Ramos (cell line): ENCODE data around the gene FAM193A.
"Not testable (repeated sequence)": the region's sequence is repeated elsewhere in the genome, so short reads cannot be mapped to it uniquely, and the experiment has no call there.

Experiments used
- in situ Hi-C: fragments of 300-500 bp; cut with MboI; formaldehyde crosslinking; loops from one replicate; pipeline ENCODE4 v1.14.3; 2022; ENCODE audit warnings: low sequenced_read_pairs; ENCODE audit not compliant: unreplicated experiment

Gene FAM193A

GRCh38 chr4:2735869-2736268 lies 199.4 kb downstream of the FAM193A start:
- in situ Hi-C loops = no loop called here

DNA sequence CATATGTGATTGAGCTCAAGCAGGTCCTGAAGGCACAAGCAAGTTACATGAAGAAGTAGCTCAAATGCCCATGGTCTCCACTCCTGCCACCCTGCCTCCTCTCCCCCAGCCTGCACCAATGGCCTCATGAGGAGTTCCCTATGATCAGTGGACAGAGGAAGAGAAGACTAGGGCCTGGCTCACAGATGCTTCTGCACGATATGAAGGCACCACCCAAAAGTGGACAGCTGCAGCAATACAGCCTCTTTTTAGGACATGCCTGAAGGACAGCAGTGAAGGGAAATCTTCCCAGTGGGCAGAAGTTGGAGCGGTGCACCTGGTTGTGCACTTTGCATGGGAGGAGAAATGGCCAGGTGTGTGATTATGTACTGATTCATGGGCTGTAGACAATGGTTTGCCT lies 201.8 kb downstream of the FAM193A start:
- in situ Hi-C loops = not testable (repeated sequence)

- in situ Hi-C loops = no loop called here
Measured at GRCh38 chr4:2741626-2742025, 205.2 kb downstream of the FAM193A start.

GRCh38 chr4:2742081-2742822 lies 205.8 kb downstream of the FAM193A start:
- in situ Hi-C loops = no loop called here

DNA sequence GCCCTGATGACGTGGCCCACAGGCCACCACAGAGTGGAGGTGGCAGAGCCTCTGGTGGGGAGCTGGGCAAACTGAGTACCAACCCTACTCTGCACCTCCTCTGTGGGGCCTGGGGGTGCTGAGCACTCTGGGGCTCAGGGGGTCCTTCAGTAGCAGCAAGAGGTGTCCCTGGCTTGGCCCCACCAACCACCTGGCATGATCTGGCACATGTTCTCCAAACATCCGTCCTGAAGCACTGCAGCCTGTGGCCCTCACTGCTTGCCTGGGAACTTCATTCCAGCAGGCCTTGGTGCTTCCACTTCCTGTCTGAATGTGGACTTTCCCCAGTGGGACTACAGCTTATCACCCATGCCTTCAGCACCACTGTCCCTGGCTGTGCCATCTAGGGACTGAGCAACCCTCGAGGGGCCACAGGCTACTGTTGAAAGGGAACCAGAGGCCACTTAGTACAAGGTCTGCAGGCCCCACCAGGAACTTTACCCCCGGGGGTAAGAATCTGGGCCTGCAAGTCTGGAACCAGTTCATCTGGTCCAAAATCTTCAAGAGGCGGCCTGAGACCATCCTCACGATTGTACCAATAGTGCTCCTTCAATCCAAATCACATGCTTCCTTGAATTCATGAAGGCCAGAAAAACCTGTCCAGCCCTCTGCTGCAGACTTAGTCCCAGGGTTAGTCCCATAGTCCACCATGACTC lies 206.5 kb downstream of the FAM193A start:
- in situ Hi-C loops = no loop called here

DNA sequence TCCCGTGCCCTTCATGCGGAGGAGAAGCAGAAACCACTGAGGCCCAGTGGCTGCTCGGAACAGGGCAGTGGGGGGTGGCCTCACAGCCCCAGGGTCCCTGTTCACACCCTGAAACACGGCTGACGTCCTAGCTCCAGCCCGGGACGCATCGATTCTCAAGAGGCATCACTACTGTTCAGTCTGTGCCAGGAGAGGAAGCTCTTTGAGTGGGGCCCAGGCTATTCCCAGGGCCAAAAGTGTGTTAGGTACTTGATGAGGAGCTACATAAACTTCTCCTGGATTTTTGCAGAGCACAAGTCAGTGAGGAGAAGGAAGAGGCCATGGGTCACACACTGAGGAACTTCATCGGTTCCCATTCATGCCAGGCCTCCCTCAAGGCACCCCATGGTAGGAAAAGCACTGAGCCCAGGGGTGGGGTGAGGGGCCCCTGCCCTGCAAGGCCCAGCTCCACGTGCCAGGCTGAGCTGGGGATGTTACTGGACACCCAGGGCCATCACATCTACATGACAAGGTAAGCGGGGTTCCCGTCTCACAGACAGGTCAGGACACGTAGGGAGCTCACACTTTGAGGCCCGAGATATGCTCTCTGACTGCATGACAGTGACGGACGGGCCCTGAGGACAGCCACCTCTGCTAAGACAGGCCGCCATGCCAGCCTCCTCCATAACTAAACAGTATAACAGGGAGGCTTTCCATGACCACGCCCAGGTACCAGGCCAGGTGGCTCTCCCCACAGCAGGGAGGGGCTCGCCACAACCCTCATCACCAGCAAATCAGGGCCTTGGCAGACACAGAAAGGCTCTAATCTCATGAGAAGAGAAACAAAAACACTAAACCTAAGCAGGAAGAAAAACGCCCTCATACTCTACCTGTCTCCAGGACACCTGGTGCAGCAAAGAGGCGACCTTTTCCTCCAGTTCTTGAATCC lies 207.3 kb downstream of the FAM193A start:
- in situ Hi-C loops = no loop called here

DNA sequence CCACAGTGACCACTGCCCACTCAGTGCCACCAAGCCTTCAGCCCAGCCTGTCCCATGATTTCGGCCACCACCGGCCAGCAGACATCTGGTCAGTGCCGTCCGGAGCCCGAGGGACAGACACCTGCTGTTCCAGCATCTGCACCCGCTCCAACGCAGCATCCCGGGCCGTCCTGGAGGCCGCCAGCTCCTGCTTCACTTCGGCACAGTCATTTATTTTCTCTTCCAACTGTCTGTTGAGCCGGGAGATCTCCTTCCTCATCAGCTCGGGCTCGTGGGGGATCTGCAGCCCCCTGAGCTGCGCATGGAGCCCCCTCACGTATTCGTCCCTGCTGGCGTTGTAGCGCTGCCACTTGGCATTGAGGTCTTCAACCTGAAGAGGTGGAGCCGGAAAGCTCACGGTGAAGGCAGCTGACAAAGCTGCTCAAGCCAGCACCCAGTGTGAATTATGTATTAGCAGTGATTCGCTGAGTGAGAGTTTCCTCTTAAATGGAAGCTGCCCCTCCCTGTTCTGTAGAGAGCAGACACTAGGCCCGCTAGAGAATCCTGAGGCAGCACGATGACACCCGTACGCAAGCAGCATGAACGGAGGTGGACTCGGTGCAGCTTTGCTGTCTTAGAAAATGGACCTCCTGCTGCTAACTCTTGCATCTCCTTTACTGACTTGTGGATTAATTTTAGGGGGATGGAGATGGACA lies 208.3 kb downstream of the FAM193A start:
- in situ Hi-C loops = no loop called here

DNA sequence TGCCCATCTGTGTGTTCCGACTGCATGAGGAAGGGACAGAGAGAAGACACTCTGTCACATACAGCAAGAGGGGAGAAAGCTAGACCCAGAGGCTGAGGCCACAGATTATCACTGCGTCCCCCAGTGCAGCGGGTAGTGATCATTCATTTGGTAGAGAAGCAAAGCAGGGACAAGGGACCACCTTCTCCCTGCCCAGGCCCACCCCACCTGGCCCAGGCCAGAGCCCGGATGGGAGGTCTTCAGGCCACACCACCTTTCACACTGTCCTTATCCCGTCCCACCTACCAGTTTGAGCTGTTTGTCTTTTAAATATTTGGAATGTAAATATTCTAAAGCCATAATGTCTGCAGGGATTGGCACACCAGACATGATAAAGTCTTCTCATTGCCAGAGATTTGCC lies 209.1 kb downstream of the FAM193A start:
- in situ Hi-C loops = no loop called here

DNA sequence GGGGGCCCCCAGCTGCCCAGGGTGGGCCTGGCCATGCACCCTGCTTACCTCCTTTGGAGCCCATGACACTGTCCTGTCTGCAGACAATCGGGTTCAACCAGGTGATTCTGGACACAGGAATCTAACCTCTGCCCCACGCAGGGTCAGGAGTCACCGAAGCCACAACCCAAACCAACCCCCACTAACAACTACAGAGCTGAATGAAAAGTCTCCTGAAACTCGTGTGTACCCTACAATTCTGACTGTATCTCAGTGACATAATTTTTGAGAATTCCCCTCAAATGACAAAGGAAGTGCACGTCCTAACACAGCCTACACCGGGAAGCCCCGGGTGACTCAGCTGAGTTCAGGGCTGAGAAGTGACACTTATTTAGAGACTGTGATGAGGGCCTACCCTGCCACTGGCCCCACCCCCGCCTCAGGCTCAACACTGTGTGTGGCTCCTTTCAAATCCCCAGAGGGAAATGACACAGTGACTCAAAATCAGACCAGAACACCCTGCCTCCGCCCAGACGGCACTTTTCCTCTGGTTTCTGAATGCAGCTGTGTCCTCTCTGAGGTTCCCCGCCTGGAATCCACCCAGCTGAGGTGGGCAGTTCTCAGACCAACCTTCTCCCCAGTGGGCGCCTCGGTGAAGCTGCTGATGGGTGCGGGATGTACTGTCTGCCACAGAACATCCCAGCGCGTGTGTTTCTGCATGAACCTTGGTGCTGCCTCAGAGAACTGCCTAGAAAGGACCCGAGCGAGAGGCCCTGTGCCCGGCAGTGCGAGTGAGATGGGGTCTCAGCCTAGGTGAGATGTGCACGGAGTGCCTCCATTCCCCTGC lies 209.7 kb downstream of the FAM193A start:
- in situ Hi-C loops = no loop called here

- in situ Hi-C loops = no loop called here
Measured at GRCh38 chr4:2746891-2747695, 210.6 kb downstream of the FAM193A start.

DNA sequence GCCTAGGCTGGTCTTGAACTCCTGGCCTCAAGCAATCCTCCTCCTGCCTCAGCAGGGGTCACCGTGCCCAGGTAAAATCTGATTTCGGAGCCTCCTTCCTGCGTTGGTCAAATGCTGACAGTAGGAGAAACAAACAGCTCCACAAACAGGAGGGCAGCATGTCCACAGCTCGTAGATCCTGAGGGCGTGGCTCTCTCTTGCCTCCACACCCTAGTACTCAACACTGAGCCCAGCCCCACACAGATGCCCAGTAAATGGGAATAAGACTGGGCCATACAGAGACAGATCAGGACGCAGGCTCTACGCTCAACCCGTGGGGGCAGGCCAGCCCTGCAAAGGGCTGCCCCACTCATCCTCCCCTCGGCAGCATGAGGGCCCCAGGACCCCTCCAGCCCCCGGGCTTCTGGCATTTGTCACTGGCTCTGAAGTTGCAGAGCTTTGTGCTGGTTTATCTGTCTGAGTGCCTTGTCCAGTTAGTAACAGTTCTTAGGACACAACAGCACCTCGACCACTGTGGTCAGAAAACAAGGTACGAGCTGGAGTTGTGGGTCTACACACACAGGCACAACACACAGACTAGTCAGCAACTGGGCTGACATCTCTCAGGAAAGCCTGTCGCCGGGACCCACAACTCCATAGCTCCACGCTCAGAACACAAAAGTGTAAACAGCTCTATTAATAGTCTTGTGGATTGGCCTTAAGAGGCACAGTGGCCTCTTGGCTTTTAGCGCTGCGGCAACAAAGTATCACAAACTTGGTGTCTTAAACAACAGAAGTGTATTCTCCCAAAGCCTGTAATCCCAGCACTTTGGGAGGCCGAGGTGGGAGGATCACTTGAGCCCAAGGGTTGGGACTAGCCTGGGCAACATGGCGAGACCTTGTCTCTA lies 214.5 kb downstream of the FAM193A start:
- in situ Hi-C loops = no loop called here

DNA sequence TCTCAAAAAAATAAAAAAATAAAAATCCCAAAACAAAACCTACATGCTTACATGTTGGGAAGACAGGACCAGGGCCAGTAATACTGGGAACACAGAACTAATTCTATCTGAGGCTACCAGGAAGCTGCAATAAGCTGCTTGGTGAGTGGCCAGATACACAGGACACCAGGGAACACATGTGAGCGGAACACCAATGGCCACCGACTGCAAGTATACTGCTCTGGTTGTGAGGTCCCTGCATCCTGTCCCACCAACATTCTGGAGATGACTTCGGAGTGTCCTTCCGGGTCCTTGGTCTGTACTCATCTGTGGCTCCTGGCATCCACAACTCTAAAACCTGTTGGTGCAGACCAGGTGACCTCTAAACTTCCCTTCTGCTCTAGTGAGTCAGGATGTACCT lies 217.0 kb downstream of the FAM193A start:
- in situ Hi-C loops = no loop called here

GRCh38 chr4:2754848-2755819 lies 218.7 kb downstream of the FAM193A start:
- in situ Hi-C loops = no loop called here

DNA sequence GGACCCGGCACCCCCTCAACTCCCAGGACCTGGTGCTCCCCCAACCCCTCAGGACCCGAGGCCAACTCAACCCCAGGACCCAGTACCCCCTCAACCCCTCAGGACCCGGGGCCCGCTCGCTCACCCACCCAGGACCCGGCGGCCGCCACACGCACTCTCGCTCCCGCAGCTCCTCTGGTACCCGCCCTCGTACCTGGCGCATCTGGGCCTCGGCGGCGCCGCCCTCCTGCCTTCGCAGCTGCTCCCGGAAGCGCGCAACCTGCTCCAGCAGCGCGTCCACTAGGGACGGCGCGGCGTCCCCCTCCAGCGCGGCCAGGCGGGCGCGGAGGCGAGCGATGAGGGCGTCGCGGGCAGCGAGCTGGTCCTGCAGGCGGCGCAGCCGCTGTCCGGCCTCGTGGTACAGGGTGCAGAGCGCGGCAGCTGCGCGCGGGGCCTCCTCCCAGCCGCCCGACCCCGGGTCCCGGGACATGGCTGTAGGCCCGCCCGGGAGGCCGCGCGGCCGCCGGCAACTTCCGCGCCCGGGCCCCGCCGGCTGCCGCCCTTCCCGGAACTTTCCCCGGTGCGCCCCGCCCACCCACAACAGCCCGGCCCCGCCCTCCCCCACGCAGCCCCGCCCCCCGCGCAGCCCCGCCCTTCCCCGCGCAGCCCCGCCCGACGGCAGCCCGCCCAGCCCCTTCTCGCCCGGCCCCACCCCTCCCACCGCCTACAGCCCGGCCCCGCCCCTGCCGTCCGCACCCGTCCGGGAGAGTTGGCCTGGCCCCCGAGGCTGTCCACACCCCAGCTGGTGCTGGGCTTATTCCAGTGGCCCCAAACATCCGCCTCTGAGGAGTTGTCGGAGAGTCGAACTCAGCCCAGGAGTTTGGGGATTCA lies 219.6 kb downstream of the FAM193A start, which contains the start of gene TNIP2:
Gene TNIP2 (minus strand): TSS at position 516 of the 870 bp plus-strand sequence. CDS start 47 bp downstream, at position 469.
- in situ Hi-C loops = no loop called here

DNA sequence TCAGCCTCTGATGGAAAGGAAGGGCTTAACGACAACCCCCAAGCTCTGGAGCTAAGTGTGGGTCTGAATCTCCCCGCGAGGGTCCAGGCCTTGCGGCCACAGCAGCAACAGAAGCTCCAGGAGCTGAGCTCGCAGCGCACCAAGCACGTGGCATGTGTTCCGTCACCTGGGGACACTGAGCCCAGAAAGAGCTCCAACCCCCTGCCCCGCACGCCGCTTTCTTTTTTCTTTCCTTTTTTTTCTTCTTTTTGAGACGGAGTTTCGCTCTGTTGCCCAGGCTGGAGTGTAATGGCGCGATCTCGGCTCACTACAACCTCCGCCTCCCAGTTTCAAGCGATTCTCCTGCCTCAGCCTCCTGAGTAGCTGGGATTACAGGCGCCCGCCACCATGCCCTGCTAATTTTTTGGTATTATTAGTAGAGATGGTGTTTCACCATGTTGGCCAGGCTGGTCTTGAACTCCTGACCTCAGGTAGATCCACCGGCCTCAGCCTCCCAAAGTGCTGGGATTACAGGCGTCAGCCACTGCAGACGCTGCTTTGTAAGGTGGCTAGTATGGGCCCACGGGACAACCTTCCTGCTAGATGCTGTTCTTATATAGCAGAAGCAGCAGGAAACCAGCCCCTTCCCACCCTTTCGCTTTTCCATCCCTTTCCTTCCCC lies 220.4 kb downstream of the FAM193A start:
- in situ Hi-C loops = no loop called here
